SK-N-MC (cell line): ENCODE measurements around the gene TCHP.

Source experiments
- DNase-seq: peaks from one replicate; pipeline ENCODE4 v3.0.0-alpha.2; 2011; ENCODE audit warnings: low read depth, low spot score
- H3K27ac ChIP-seq: fragments of 200-600 bp; sonication (generic); 2 replicates; pipeline ENCODE4 v1.5.1; 2016; ENCODE audit warnings: mixed run types
- H3K36me3 ChIP-seq: fragments of 200-600 bp; sonication (generic); 2 replicates; pipeline ENCODE4 v1.6.1; 2017; ENCODE audit warnings: antibody characterized with exemption, low read length, mixed read lengths; ENCODE audit not compliant: insufficient read depth
- H3K4me3 ChIP-seq: fragments of 200-600 bp; sonication (generic); 2 replicates; pipeline ENCODE4 v1.5.1; 2016
- H3K9ac ChIP-seq: fragments of 200-600 bp; sonication (generic); 2 replicates; pipeline ENCODE4 v1.8.0; 2017; ENCODE audit warnings: mixed run types, mixed read lengths; ENCODE audit not compliant: insufficient read length
- H3K9me3 ChIP-seq: fragments of 200-600 bp; sonication (generic); 2 replicates; pipeline ENCODE4 v1.6.1; 2017; ENCODE audit warnings: low read depth, mild to moderate bottlenecking, antibody characterized with exemption, low read length, moderate library complexity, mixed read lengths
- EZH2 ChIP-seq: fragments of 200-600 bp; sonication (generic); IDR thresholded peaks from one replicate; pipeline ENCODE4 v1.6.1; 2017; ENCODE audit warnings: antibody characterized with exemption
- FOXP2 ChIP-seq: optimal IDR thresholded peaks from 2 replicates; pipeline ENCODE3; 2011; ENCODE audit warnings: mild to moderate bottlenecking, moderate library complexity; ENCODE audit not compliant: insufficient read depth; ENCODE audit errors: extremely low read length, control extremely low read depth
- POLR2AphosphoS5 ChIP-seq: IDR thresholded peaks from 2 replicates; pipeline ENCODE4 v1.6.1; 2012; ENCODE audit warnings: mild to moderate bottlenecking, low read depth, low read length, borderline replicate concordance

The TCHP gene

GRCh38 chr12:109877504-109878246 is 22.4 kb upstream of the TCHP start:
- no peak overlapping the region for H3K27ac ChIP-seq
- DNase-seq = no peak
- no peaks in the 10 kb centered on the region for H3K36me3 ChIP-seq
- no peak overlapping the region for H3K9ac ChIP-seq
- no peak overlapping the region for H3K4me3 ChIP-seq
- no peaks in the 10 kb centered on the region for H3K9me3 ChIP-seq
- TF ChIP-seq FOXP2 (no peak), EZH2 (no peak), POLR2AphosphoS5 (no peak)

- Histone ChIP-seq H3K9ac (no peak overlapping the region), H3K27ac (no peak overlapping the region), H3K36me3 (no peaks in the 10 kb centered on the region), H3K4me3 (no peak overlapping the region), H3K9me3 (no peaks in the 10 kb centered on the region)
- DNase-seq = no peak
- TF ChIP-seq FOXP2 = no peak
- no peak for TF ChIP-seq EZH2
- TF ChIP-seq POLR2AphosphoS5 = no peak
Measured at GRCh38 chr12:109878247-109878625, 21.8 kb upstream of the TCHP start.

GRCh38 chr12:109878749-109879148 is 21.3 kb upstream of the TCHP start:
- DNase-seq = no peak
- H3K4me3 ChIP-seq = peak overlapping the region; percentile 92; the same call in 1 of the 2 replicates
- no peak overlapping the region for H3K27ac ChIP-seq
- H3K36me3 ChIP-seq = no peaks in the 10 kb centered on the region
- no peak for TF ChIP-seq POLR2AphosphoS5
- H3K9ac ChIP-seq = no peak overlapping the region
- H3K9me3 ChIP-seq = no peaks in the 10 kb centered on the region

DNA sequence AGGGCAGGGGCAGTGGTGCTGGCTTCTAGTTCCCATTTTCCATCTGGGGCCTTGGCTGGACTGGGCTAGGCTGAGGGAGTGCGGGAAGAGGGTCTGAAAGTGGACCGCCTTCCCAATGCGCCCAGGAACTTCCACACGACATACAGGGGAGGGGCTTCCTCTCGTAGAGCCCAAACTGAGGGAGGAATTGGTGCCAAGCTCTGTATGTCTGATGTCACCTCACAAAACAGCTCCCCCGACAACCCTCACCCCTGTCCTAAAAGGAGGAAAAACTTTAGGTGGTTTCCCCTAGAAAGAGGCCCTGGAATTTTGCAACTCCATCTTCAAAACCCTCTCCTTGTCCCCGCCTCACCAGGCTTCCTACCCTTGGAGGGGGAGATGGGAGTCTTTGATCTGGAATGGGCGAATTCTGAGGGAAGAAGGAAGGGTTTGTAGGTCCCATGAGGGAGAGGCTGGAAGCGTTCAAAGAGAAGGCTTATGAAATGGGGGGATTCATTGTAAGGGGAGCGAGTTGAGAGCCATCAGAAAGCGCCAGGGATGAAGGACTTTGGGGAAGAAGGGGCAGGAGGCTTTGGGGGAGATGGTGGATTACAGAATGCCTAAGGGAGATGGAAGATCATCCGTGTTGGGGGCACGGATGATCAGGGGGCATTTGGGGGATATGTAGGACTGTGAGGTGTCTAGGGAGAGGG is 20.6 kb upstream of the TCHP start:
- no peaks in the 10 kb centered on the region for H3K9me3 ChIP-seq
- H3K27ac ChIP-seq = no peak overlapping the region

DNA sequence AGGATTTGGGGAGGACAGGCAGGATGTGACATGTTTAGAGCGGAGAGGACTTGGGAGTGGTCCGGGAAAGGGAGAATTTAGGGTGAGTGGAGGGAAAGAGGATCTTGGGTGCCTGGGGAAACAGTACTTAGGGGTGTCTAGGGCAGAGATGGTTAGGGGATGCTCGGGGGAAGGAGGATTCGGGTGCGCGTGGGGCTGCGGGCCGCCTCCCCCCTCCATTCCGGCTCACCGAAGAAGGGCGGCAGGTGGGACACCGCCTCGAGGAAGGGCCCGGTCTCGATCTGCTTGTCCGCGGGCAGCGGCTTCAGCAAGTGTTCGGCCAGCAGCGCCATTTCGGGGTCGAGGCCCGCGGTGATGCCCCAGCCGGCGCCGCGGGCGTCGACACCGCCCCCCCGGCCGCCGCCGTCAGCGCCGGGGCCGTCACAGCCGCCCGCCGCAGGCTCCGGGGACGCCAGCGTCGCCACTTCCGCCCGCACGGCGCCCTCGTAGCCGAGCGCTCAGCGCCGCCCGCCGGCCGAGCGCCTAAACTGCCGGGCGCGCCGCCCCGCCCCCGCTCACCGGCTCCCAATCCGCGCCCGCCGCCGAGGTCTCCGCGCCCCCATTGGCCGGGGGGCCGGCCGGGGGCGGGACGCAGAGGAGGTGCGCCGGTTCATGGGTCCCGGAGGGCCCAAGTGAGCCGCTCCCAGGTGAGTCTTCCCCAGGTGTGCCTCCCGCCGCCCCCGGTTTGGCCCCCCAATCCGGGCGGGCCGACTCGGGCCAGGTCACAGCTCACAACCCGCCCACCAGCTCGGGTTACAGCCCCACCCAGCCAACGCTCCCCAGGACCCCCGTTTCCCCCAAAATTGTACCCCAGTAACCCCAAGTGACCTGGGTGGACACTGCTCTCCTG is 19.8 kb upstream of the TCHP start, which contains the start of gene GLTP:
GLTP (minus strand) TSS at position 499 of the 889 bp plus-strand sequence; CDS start at position 332, 167 bp downstream.
- no peak for DNase-seq
- Histone ChIP-seq H3K4me3 (peak within 1 kb of the TSS; percentile 92), H3K9me3 (no peaks in the 10 kb centered on the region), H3K36me3 (no peaks in the 10 kb centered on the region), H3K27ac (no peak within 1 kb of the TSS), H3K9ac (peak within 1 kb of the TSS; percentile 74)
- TF ChIP-seq FOXP2 = no peak
- TF ChIP-seq EZH2 = no peak
- no peak for TF ChIP-seq POLR2AphosphoS5

More for the DNA sequence above, 20.6 kb upstream of the TCHP start:
- H3K9ac ChIP-seq = peak overlapping the region; percentile 74
- TF ChIP-seq FOXP2 (no peak), POLR2AphosphoS5 (no peak), EZH2 (no peak)
- peak overlapping the region; percentile 92 for H3K4me3 ChIP-seq
- DNase-seq = no peak
- no peaks in the 10 kb centered on the region for H3K36me3 ChIP-seq

DNA sequence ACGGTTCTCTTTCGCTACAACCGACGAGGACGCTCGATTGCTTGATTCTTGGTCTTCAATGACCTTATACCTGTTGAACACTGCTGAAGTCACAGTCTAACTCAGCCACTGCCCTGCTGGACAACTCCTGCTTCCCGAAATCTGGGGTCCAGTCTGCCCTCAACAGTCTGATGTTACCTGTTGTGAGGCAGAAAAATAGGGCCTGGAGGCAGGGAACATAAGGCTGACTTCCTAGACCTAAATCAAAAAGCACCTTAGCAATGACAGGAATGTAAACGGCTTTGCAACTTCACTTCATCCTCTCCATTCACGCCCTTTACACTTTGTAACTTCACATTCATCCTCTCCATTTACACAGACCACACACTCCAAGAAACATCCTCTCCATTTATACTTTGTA is 19.1 kb upstream of the TCHP start:
- Histone ChIP-seq H3K27ac (no peak overlapping the region), H3K36me3 (no peaks in the 10 kb centered on the region), H3K9me3 (no peaks in the 10 kb centered on the region), H3K9ac (no peak overlapping the region), H3K4me3 (peak overlapping the region; percentile 76)
- TF ChIP-seq FOXP2 (no peak), POLR2AphosphoS5 (no peak), EZH2 (no peak)
- no peak for DNase-seq

- DNase-seq = no peak
- Histone ChIP-seq H3K4me3 (no peak overlapping the region), H3K27ac (no peak overlapping the region), H3K9ac (no peak overlapping the region), H3K9me3 (no peaks in the 10 kb centered on the region), H3K36me3 (no peaks in the 10 kb centered on the region)
- TF ChIP-seq POLR2AphosphoS5 = no peak
- no peak for TF ChIP-seq FOXP2
- no peak for TF ChIP-seq EZH2
Measured at GRCh38 chr12:109881752-109882151, 18.3 kb upstream of the TCHP start.

DNA sequence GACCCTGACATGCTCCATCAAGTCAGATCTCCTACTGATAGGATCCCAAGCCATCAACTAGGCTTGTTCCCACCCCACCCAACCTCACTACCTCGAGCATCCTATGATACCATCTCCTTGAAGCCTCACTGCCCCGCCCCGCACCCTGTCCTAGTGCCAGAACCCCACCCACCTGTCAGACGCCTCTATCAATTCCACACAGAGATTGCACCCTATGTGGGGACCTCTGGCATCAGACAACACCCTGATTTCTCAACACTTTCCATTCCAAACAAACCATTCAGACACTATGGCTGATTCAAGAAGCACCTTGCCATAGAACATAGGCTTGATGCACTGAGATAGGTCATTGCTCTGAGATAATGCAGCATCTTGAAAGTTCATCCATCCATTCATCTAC is 16.6 kb upstream of the TCHP start:
- Histone ChIP-seq H3K36me3 (no peaks in the 10 kb centered on the region), H3K9me3 (no peaks in the 10 kb centered on the region), H3K9ac (no peak overlapping the region), H3K27ac (no peak overlapping the region), H3K4me3 (no peak overlapping the region)
- TF ChIP-seq EZH2 = no peak
- no peak for TF ChIP-seq FOXP2
- no peak for DNase-seq
